NCI-H774 (cell line): ENCODE results near the gene RNFT1.
"Not testable (repeated sequence)": the region's sequence is repeated elsewhere in the genome, so short reads cannot be mapped to it uniquely, and the experiment has no call there.

ENCODE experiments used
- DNase-seq: peaks from one replicate; lab custom pipeline; 2025; lab: John Stamatoyannopoulos, UW

The RNFT1 gene

DNA sequence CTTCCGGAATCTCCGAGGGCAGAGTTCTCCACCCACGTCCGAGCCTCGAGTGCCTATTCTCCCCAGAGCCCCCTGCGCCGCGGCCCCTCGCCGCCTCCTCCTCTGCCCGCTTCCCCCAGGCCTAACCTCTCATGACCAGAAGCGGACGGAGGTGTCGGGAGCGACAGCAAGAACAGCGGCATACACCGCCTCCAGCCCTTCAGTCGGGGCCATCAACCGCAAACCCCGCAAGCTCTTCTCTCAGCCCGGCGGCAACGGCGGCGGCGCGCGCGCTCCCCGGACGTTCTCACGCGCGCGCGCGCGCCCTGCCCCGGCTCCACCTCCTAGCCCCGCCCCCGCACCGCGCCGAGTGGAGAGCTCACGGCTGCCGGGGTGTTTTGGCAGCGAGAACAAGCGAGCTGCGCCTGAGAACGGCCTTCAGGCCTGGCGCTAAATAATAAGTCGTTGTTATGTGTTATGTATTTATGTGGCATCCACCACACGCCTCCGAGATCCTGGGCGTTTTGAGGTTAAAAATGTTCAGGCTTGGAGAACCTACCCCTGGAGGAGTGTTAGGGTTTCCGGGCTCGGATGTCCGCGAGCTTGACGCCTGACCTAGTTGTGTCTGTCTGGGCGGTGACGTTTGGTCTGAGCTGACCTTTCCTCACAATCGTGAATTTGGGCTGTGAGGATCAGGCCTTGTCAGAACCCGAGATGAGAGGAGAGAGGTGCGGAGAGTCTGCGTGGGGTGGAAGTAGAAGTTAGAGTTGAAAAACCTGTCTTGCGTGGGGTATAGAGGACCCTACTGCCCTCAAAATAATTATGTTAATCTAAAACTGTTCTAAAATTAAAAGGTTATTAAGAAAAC is at the start of gene RNFT1:
TSS of gene RNFT1 (minus strand) at position 259 of the 847 bp plus-strand sequence. CDS start at position 182, 77 bp downstream.
- peak; percentile 91 for DNase-seq

DNA sequence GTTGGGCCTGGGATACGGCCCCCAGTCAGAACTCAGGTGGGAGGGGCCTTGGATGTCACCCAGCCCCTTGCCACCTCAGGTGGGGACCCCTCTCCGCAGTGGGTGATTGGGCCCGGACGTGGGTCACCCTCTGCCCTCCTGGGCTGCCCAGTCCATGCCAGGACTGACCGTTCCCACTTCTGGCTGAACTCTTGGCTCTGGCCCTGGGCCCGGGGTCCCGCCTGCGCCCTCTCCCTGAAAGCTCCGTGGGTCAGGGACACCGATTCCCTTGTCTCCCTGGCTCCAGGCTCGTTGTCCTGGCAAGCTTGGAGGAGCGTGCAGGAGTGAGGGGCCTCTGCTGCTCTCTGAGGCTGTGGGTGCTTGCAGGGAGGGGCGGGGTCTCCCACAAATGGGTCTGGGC is 44.8 kb upstream of the RNFT1 start:
- not testable (repeated sequence) for DNase-seq

- DNase-seq, result not testable (repeated sequence)
These were observed 43.8 kb upstream of the RNFT1 start for GRCh38 chr17:60008377-60008776.

DNA sequence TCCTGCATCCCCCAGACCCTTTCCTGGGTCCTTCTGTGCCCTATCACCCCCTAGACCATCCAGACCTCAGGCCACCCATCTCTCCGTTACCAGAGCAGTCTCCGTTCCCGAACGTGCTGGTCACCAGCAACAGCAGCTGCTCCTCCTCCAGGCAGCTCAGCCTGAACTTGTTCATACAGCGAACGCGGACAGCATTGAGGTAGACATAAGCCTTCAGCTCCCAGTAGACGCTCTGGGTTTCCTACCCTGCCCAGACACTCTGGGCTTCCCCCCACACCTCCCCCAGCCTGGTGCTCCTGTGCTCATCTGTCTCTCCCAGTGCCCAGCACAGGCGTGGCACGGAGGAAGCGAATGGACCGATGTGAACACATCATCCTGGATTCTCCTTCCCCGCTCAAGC is 41.6 kb upstream of the RNFT1 start:
- no peak for DNase-seq

DNA sequence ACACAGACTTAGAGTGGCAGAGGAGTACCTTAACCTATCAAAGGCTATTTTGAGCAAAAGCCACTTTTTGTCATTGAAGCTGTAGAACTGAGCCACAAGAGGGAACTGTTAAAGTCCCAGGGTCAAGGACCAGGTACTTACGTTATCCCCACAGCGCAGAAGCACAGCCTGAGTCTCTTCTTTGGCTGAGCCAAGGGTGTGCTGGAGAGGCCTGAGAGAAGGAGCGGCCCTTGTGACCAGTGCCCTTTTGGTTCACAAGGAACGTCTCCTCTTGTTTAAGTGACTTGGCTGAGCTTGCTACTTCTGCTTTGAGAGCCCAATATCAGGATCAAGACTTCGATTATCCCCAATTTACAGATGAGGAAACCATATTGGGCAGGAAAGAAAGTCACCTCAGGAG is 40.0 kb upstream of the RNFT1 start:
- not testable (repeated sequence) for DNase-seq

DNA sequence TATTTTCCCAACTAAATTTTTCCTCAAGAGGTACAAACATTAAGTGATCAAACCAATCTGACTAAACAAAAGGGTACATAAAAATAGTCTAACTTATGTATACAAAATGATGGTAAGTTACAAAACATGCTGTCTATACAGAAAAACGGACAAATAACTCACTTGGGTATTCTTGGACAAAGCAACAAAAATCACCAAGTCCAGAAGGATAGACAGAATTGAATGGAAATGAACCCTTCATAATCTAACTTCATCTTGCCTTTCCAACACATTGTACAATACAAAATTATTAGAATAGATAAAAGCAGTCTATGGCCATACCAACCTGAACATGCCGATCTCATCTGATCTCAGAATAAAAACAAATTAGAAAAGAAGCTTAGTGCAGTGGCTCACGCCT is 37.9 kb upstream of the RNFT1 start:
- DNase-seq, result not testable (repeated sequence)

GRCh38 chr17:59996608-59997007 is 32.1 kb upstream of the RNFT1 start:
- not testable (repeated sequence) for DNase-seq

DNA sequence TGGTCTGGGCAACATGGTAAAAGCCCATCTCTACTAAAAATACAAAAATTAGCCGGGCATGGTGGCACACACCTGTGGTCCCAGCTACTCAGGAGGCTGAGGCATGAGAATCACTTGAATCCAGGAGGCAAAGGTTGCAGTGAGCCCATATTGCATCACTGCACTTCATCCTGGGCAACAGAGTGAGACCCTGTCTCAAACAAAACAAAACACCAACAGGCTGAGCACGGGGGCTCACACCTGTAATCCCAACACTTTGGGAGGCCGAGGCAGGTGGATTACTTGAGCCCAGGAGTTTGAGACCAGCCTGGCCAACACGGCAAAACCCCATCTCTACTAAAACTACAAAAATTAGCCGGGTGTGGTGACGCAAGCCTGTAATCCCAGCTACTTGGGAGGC is 10.6 kb upstream of the RNFT1 start:
- DNase-seq, result not testable (repeated sequence)

- DNase-seq, result not testable (repeated sequence)
These were observed 8.9 kb upstream of the RNFT1 start for GRCh38 chr17:59973483-59973882.

- no peak for DNase-seq
These were observed 8.2 kb upstream of the RNFT1 start for GRCh38 chr17:59972778-59973177.

- not testable (repeated sequence) for DNase-seq
These were observed 7.2 kb upstream of the RNFT1 start for GRCh38 chr17:59971771-59972170.

GRCh38 chr17:59963738-59964481 is 630 bp downstream of the RNFT1 start:
- peak; percentile 41 for DNase-seq

- DNase-seq, result no peak
These were observed 1.7 kb downstream of the RNFT1 start for GRCh38 chr17:59962739-59963318.

DNA sequence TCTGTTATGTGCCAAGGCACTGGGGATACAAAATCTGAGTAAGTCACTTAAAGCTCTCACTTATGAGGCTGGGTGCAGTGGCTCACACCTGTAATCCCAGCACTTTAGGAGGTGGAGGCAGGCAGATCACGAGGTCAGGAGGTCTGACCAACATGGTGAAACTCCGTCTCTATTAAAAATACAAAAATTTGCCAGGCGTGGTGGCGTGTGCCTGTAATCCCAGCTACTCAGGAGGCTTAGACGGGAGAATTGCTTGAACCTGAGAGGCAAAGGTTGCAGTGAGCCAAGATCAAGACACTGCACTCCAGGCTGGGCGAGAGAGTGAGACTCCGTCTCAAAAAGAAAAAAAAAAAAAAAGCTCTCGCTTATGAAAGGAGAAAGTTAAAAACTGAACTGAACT is 5.0 kb downstream of the RNFT1 start:
- not testable (repeated sequence) for DNase-seq

- no peak for DNase-seq
These were observed 9.7 kb downstream of the RNFT1 start for GRCh38 chr17:59954856-59955255.

DNA sequence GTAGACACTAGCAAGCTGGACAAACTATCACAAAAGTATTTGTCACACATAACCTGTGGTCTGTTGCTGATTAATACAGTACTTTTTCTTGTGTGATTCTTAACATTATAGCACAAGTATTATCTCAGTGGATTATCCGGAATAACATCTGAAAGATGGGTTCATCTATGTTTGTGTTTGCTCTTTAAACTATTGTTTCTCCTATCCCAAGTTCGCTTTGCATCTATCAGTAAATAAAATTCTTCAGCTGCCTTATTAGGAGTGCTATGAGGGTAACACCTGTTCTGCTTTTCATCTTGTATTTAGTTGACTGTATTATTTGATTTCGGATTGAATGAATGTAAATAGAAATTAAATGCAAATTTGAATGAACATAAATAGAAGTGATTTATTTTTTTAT is 14.5 kb downstream of the RNFT1 start:
- DNase-seq, result no peak

GRCh38 chr17:59947310-59947709 is 17.2 kb downstream of the RNFT1 start:
- DNase-seq, result not testable (repeated sequence)

DNA sequence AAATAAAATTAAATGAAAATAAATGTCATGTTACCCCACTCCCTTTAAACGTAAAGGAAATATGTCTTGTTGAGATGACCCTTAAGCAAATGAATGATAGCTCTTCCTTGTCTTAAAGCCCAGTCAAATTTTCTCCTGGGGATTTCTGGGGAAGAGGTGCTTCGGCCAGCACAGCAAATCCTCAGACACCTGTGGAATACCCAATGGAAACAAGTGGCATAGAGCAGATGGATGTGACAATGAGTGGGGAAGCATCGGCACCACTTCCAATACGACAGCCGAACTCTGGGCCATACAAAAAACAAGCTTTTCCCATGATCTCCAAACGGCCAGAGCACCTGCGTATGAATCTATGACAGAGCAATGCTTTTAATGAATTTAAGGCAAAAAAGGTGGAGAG is 18.1 kb downstream of the RNFT1 start:
- not testable (repeated sequence) for DNase-seq

DNA sequence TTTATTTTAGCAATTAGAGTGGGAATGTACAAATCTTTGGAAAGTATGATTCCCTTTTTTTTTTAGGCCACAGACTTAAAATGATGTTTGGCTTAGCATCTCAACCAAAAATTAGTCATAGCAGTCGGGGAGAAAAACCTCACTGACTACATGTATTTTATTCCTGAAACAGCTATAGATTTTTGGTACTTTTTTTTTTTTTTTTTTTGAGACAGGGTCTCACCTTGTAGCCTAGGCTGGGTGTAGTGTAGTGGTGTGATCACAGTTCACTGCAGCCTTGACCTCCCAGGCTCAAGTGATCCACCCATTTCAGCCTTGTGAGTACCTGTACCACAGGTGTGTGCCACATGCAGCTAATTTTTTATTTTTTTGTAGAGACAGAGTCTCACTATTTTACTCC is 23.4 kb downstream of the RNFT1 start:
- DNase-seq, result no peak

DNA sequence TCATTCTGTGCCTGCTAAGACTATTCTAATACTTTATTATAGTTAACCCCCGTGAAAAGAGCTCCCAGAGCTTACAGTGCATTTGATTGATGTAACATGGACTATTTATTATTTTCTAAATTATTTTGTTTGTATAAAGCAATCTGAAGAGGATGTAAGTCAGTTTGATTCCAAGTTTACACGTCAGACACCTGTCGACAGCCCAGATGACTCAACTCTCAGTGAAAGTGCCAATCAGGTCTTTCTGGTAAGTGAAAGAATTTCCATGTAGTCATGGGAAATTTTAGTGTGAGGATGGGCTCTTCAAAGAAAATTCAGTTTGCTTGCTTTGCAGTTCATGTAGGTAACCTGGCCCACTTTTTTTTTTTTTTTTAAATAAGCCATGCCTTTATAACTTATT is 23.8 kb downstream of the RNFT1 start:
- not testable (repeated sequence) for DNase-seq

DNA sequence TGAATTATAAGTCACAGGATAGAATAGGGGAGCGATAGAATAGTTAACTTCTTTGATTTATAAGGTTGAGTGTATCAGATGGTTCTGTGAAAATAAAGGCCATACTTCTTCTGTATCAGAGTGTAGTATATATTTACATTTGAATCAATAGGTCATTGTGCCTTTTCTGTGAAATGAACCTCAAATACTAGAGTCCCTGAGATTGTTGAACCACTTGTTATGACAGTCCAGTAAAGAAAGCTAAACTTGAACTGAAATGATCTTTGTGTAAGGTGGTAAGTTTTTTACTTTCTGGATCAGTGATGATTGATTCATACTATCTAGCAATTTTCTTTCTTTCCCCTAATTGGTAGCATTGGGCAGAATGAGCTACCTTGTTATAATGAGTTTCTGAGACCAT is 31.2 kb downstream of the RNFT1 start:
- not testable (repeated sequence) for DNase-seq

GRCh38 chr17:59930768-59931167 is 33.8 kb downstream of the RNFT1 start:
- not testable (repeated sequence) for DNase-seq

DNA sequence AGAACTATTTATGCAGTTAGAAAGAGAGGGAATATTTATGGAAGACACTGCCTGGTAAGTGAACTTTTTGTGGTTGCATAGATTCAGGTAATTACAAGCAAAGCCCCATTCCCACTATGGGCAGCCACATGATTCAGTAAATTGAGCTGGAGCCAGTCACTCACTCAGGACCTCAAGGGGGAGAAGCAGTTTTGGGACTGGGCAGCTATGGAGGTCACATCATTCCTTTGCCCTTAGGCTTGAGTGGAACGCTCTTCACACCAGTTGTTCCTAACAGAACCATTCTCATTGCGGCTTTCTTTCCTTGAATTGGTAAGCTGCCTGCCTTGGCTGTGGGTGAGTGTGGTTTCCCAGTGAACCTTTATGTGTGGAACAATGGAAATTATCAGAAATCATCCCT is 34.4 kb downstream of the RNFT1 start:
- not testable (repeated sequence) for DNase-seq
